ENCODE data around the gene GALNT6. TPM values are rescaled to one million over a fixed set of nuclear protein-coding genes. Genes with fewer than 3 reads are reported as not detected.

GALNT6 gene
- total RNA-seq, 2 donors from 2014 or later, result 24.7 to 27.1 TPM

- Histone ChIP-seq H3K27me3 (no peaks in the 10 kb centered on the region), H3K27ac (no peak overlapping the region), H3K9me3 (no peaks in the 10 kb centered on the region), H3K9ac (ENCODE audit: low read depth in 2 of 2, low read length in 2 of 2) (no peak overlapping the region), H3K36me3 (no peaks in the 10 kb centered on the region), H3K4me1 (peaks cover 4% of the 10 kb centered on the region), H3K4me3 (no peak overlapping the region)
- DNase-seq, result no peak
- intact Hi-C loops (cut with DNase I), result no loop called here
- TF ChIP-seq, protein P1, sequence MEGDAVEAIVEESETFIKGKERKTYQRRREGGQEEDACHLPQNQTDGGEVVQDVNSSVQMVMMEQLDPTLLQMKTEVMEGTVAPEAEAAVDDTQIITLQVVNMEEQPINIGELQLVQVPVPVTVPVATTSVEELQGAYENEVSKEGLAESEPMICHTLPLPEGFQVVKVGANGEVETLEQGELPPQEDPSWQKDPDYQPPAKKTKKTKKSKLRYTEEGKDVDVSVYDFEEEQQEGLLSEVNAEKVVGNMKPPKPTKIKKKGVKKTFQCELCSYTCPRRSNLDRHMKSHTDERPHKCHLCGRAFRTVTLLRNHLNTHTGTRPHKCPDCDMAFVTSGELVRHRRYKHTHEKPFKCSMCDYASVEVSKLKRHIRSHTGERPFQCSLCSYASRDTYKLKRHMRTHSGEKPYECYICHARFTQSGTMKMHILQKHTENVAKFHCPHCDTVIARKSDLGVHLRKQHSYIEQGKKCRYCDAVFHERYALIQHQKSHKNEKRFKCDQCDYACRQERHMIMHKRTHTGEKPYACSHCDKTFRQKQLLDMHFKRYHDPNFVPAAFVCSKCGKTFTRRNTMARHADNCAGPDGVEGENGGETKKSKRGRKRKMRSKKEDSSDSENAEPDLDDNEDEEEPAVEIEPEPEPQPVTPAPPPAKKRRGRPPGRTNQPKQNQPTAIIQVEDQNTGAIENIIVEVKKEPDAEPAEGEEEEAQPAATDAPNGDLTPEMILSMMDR (IDR thresholded peaks at IDR 0.05), result no peak
Measured at GRCh38 chr12:51311389-51311788, 79.8 kb downstream of the GALNT6 start.

- no peaks in the 10 kb centered on the region for H3K27me3 ChIP-seq
- DNase-seq, result peak; percentile 72
- H3K36me3 ChIP-seq, result no peaks in the 10 kb centered on the region
- H3K27ac ChIP-seq, result peak overlapping the region; percentile 85
- intact Hi-C loops (cut with DNase I), result no loop called here
- H3K4me3 ChIP-seq, result no peak overlapping the region
- H3K9ac ChIP-seq (ENCODE audit: low read depth in 2 of 2, low read length in 2 of 2), result peak overlapping the region in 1 of 2 donors; percentile 30
- H3K4me1 ChIP-seq, result peaks cover 4% of the 10 kb centered on the region
- TF ChIP-seq, protein P1 (IDR thresholded peaks at IDR 0.05), result no peak
- H3K9me3 ChIP-seq, result no peaks in the 10 kb centered on the region
Measured at GRCh38 chr12:51307655-51308593, 83.3 kb downstream of the GALNT6 start.

DNA sequence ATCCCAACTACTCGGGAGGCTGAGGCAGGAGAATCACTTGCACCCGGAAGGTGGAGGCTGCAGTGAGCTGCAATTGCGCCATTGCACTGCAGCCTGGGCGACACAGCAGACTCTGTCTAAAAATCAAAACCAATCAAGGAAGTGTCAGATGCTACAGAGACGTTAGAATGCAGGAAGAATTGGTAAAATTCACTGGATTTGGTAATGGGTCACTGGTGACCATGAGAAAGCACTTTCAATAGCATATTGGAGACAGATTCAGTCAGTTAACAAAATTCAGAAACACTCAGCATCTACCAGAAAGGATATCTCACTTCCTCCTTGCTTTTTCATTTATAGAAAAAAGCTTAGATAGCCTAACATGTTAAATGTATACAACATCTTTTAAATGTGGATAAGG, 84.7 kb downstream of the GALNT6 start:
- no peaks in the 10 kb centered on the region for H3K9me3 ChIP-seq
- TF ChIP-seq, protein P1 (IDR thresholded peaks at IDR 0.05), result no peak
- H3K36me3 ChIP-seq, result no peaks in the 10 kb centered on the region
- no peak for DNase-seq
- no peak overlapping the region for H3K9ac ChIP-seq (ENCODE audit: low read depth in 2 of 2, low read length in 2 of 2)
- no peak overlapping the region for H3K27ac ChIP-seq
- no peaks in the 10 kb centered on the region for H3K27me3 ChIP-seq
- peaks cover 4% of the 10 kb centered on the region for H3K4me1 ChIP-seq
- no peak overlapping the region for H3K4me3 ChIP-seq
- intact Hi-C loops (cut with DNase I), result no loop called here

Other genes with a start within 250 kb of the GALNT6 start
- gene TFCP2, start 218.3 kb downstream of the GALNT6 start, total RNA-seq, result 10 to 100 TPM; 24.4 to 30.9 TPM
- 1 to 10 TPM; 4.9 to 5.6 TPM for gene POU6F1, start 173.3 kb downstream of the GALNT6 start, total RNA-seq
- 100 to 1,000 TPM; 220 to 291 TPM for gene DAZAP2, start 152.6 kb downstream of the GALNT6 start, total RNA-seq
- gene SMAGP, start 121.0 kb downstream of the GALNT6 start, total RNA-seq, result 100 to 1,000 TPM in 1 of 2 donors, 10 to 100 TPM in 1; 74.4 to 119 TPM
- 1 to 10 TPM; 6.7 to 6.8 TPM for gene BIN2, start 67.2 kb downstream of the GALNT6 start, total RNA-seq
- not detected for gene CELA1, start 44.7 kb downstream of the GALNT6 start, total RNA-seq
- 1 to 10 TPM in 1 of 2 donors, under 1 TPM in 1; 0.59 to 1.1 TPM for gene SLC4A8, start 33.4 kb upstream of the GALNT6 start, total RNA-seq
- gene SCN8A, start 199.8 kb upstream of the GALNT6 start, total RNA-seq, result 1 to 10 TPM; 4.2 to 10.0 TPM

Data from colonic mucosa (tissue), 4 donors.